CD4-positive, alpha-beta T cell (primary cell): ENCODE results near the gene WFDC6. TPM values are rescaled to one million over a fixed set of nuclear protein-coding genes. Genes with fewer than 3 reads are reported as not detected.

ENCODE experiments used
- ATAC-seq: fragments of 200-7000 bp; cut with Tn5 transposase; one replicate; pipeline ENCODE4 v1.10.0; 2022; ENCODE audit warnings: mild to moderate bottlenecking; ENCODE audit not compliant: poor library complexity
- CTCF ChIA-PET: fragments of 350-600 bp; sonication (Branson Sonifier 250); formaldehyde crosslinking; loops from one replicate; lab custom pipeline; 2021; ENCODE audit warnings: antibody characterized with exemption, inconsistent platforms; lab: Charles Lee
- POLR2A ChIA-PET: fragments of 350-600 bp; sonication (Branson Sonifier 250); formaldehyde crosslinking; loops from one replicate; lab custom pipeline; 2021; ENCODE audit warnings: antibody characterized with exemption, inconsistent platforms; lab: Charles Lee
- DNase-seq, 14 experiments: peaks; one replicate each; pipeline ENCODE4 v3.0.0-alpha.2; 2013 to 2020; ENCODE audit warnings: mixed read lengths in 2 of 14
- H3K27ac ChIP-seq, 2 donors: one replicate each; pipeline versions ENCODE4 v1.5.1 to v1.7.0; 2013; ENCODE audit warnings: low read length in 2 of 2, low read depth in 1 of 2, mild to moderate bottlenecking in 1 of 2
- H3K27me3 ChIP-seq, 2 experiments: 1 replicate in 1 of 2; 2 replicates in 1 of 2; pipeline versions ENCODE4 v1.6.1 to v1.7.0; 2013; ENCODE audit warnings: low read length in 2 of 2, control low read depth in 1 of 2, mild to moderate bottlenecking in 1 of 2, moderate library complexity in 1 of 2; ENCODE audit not compliant: insufficient read depth in 2 of 2, control insufficient read depth in 1 of 2
- H3K36me3 ChIP-seq: one replicate; pipeline ENCODE4 v1.6.1; 2013; ENCODE audit warnings: low read length, control low read depth; ENCODE audit not compliant: insufficient read depth
- H3K4me1 ChIP-seq: one replicate; pipeline ENCODE4 v1.6.1; 2013; ENCODE audit warnings: low read length, control low read depth; ENCODE audit not compliant: insufficient read depth
- H3K4me3 ChIP-seq: one replicate; pipeline ENCODE4 v1.5.1; 2013; ENCODE audit warnings: mild to moderate bottlenecking, low read length, moderate library complexity
- H3K9me3 ChIP-seq, 2 experiments: 1 replicate in 1 of 2; 2 replicates in 1 of 2; pipeline versions ENCODE4 v1.6.1 to v1.7.0; 2013; ENCODE audit warnings: low read length in 2 of 2, mild to moderate bottlenecking in 2 of 2, control low read depth in 1 of 2, moderate library complexity in 1 of 2; ENCODE audit not compliant: control insufficient read depth in 1 of 2, insufficient read depth in 1 of 2
- H3K27ac Mint-ChIP-seq: one replicate; pipeline ENCODE4 v1.8.0; 2020; ENCODE audit warnings: mixed read lengths
- H3K27me3 Mint-ChIP-seq: one replicate; pipeline ENCODE4 v1.8.0; 2021; ENCODE audit warnings: mixed read lengths
- H3K36me3 Mint-ChIP-seq: one replicate; pipeline ENCODE4 v1.8.0; 2021; ENCODE audit warnings: low read depth, mixed read lengths
- H3K4me1 Mint-ChIP-seq: one replicate; pipeline ENCODE4 v1.8.0; 2021; ENCODE audit warnings: low read depth, mixed read lengths
- H3K4me3 Mint-ChIP-seq: one replicate; pipeline ENCODE4 v1.8.0; 2020; ENCODE audit warnings: mild to moderate bottlenecking, mixed read lengths
- H3K9me3 Mint-ChIP-seq: one replicate; pipeline ENCODE4 v1.8.0; 2020; ENCODE audit warnings: mixed read lengths
- CTCF ChIP-seq: fragments of 200-600 bp; IDR thresholded peaks from one replicate; pipeline ENCODE4 v1.8.0; 2022; ENCODE audit warnings: antibody characterized with exemption, mild to moderate bottlenecking
- intact Hi-C, 2 experiments: fragments of 100-400 bp; cut with DNase I in 1 of 2; cut with micrococcal nuclease in 1 of 2; formaldehyde crosslinking; loops; one replicate each; pipeline versions ENCODE4 v1.15.1 to v1.9.0; 2023 to 2025; cut with DNase I, micrococcal nuclease
- total RNA-seq, 174 experiments: library from RNA in 2 of 174; stranded (reverse) in 2 of 174; gene quantifications; one replicate each; pipeline ENCODE4 v1.2.3 and lab custom pipeline; 2021 to 2026

WFDC6 gene
- total RNA-seq, 2 experiments from 2014 or later = not detected

GRCh38 chr20:45500022-45500421 is 39.3 kb downstream of the WFDC6 start:
- Histone ChIP-seq H3K27me3 (peaks cover 11 to 29% of the 10 kb centered on the region in 2 experiments), H3K9me3 (no peaks in the 10 kb centered on the region), H3K27ac (no peak overlapping the region), H3K4me3 (no peak overlapping the region), H3K4me1 (no peaks in the 10 kb centered on the region), H3K36me3 (no peaks in the 10 kb centered on the region)
- Mint-ChIP-seq H3K4me3 (no peak overlapping the region), H3K27me3 (peaks cover 54% of the 10 kb centered on the region), H3K27ac (no peak overlapping the region), H3K9me3 (no peaks in the 10 kb centered on the region), H3K4me1 (no peaks in the 10 kb centered on the region), H3K36me3 (no peaks in the 10 kb centered on the region)
- CTCF ChIA-PET = no interaction called here
- POLR2A ChIA-PET = no interaction called here
- DNase-seq = no peak
- TF ChIP-seq CTCF = no peak
- ATAC-seq = no peak
- intact Hi-C loops = no loop called here

- ATAC-seq (no peak), DNase-seq (no peak)
- no peak overlapping the region for H3K4me3 Mint-ChIP-seq
- no peaks in the 10 kb centered on the region for H3K9me3 ChIP-seq
- intact Hi-C loops = no loop called here
- peaks cover 46% of the 10 kb centered on the region for H3K27me3 Mint-ChIP-seq
- H3K27me3 ChIP-seq = peaks cover 8 to 22% of the 10 kb centered on the region in 2 experiments
- H3K9me3 Mint-ChIP-seq = no peaks in the 10 kb centered on the region
- ChIA-PET CTCF (no interaction called here), POLR2A (no interaction called here)
- no peaks in the 10 kb centered on the region for H3K4me1 ChIP-seq
- H3K27ac Mint-ChIP-seq = no peak overlapping the region
- no peaks in the 10 kb centered on the region for H3K36me3 Mint-ChIP-seq
- no peaks in the 10 kb centered on the region for H3K4me1 Mint-ChIP-seq
- no peak for TF ChIP-seq CTCF
- no peaks in the 10 kb centered on the region for H3K36me3 ChIP-seq
- no peak overlapping the region for H3K27ac ChIP-seq
- H3K4me3 ChIP-seq = no peak overlapping the region
Observed at GRCh38 chr20:45497971-45498494, 41.2 kb downstream of the WFDC6 start.

GRCh38 chr20:45496166-45496565 is 43.1 kb downstream of the WFDC6 start:
- H3K36me3 Mint-ChIP-seq = no peaks in the 10 kb centered on the region

More at GRCh38 chr20:45496166-45496565, 43.1 kb downstream of the WFDC6 start:
- no peaks in the 10 kb centered on the region for H3K9me3 Mint-ChIP-seq
- no peak overlapping the region for H3K4me3 ChIP-seq
- intact Hi-C loops = no loop called here
- peaks cover 8 to 20% of the 10 kb centered on the region in 2 experiments for H3K27me3 ChIP-seq
- ChIA-PET CTCF (no interaction called here), POLR2A (no interaction called here)
- no peaks in the 10 kb centered on the region for H3K9me3 ChIP-seq
- DNase-seq (no peak), ATAC-seq (no peak)
- H3K4me1 ChIP-seq = no peaks in the 10 kb centered on the region
- H3K36me3 ChIP-seq = no peaks in the 10 kb centered on the region
- H3K27ac ChIP-seq = no peak overlapping the region
- TF ChIP-seq CTCF = no peak
- H3K27me3 Mint-ChIP-seq = peaks cover 39% of the 10 kb centered on the region
- H3K27ac Mint-ChIP-seq = no peak overlapping the region
- H3K4me1 Mint-ChIP-seq = no peaks in the 10 kb centered on the region
- no peak overlapping the region for H3K4me3 Mint-ChIP-seq
